ENCODE data around the gene KSR2. TPM values are rescaled to one million over a fixed set of nuclear protein-coding genes. Genes with fewer than 3 reads are reported as not detected.

The KSR2 gene
- total RNA-seq, 1 donor from 2014 or later = 0.10 TPM

Other genes starting within 250 kb of the KSR2 start
- gene RFC5, start 47.7 kb upstream of the KSR2 start, total RNA-seq = 20.0 TPM
- gene WSB2, start 92.2 kb upstream of the KSR2 start, total RNA-seq = 67.3 TPM
- 17.3 TPM for gene VSIG10, start 135.0 kb upstream of the KSR2 start, total RNA-seq
- gene PEBP1, start 167.1 kb upstream of the KSR2 start, total RNA-seq = 147 TPM

All from tongue (tissue), 1 donor.